GM23338 (cell line): ENCODE data around the gene ADCY1. TPM values are rescaled to one million over a fixed set of nuclear protein-coding genes. Genes with fewer than 3 reads are reported as not detected.

Source experiments
- ATAC-seq: fragments of 200-7000 bp; cut with Tn5 transposase; 3 replicates; pipeline ENCODE4 v1.9.1; 2020
- DNase-seq: peaks from one replicate; pipeline ENCODE4 v3.0.0-alpha.2; 2015; ENCODE audit warnings: low spot score
- H2AFZ ChIP-seq: fragments of 200-600 bp; sonication (generic); 2 replicates; pipeline ENCODE4 v1.8.0; 2016; ENCODE audit warnings: antibody characterized with exemption, mild to moderate bottlenecking, moderate library complexity
- H3F3A ChIP-seq: fragments of 200-600 bp; sonication (generic); replicated peaks from 2 replicates; pipeline ENCODE4 v1.8.0; 2017; ENCODE audit warnings: antibody characterized with exemption, mixed run types, low read depth
- H3K27ac ChIP-seq: fragments of 200-600 bp; sonication (generic); 2 replicates; pipeline ENCODE4 v1.6.1; 2016; ENCODE audit warnings: low read depth
- H3K27me3 ChIP-seq: fragments of 200-600 bp; sonication (generic); 2 replicates; pipeline ENCODE4 v1.8.0; 2016; ENCODE audit warnings: mild to moderate bottlenecking, mixed run types, moderate library complexity; ENCODE audit not compliant: insufficient read depth
- H3K36me3 ChIP-seq: fragments of 200-600 bp; sonication (generic); 2 replicates; pipeline ENCODE4 v1.8.0; 2016; ENCODE audit warnings: mild to moderate bottlenecking; ENCODE audit not compliant: insufficient read depth
- H3K4me1 ChIP-seq: fragments of 200-600 bp; sonication (generic); 2 replicates; pipeline ENCODE4 v1.8.0; 2016; ENCODE audit warnings: mild to moderate bottlenecking, moderate library complexity; ENCODE audit not compliant: insufficient read depth
- H3K4me2 ChIP-seq: fragments of 200-600 bp; sonication (generic); 2 replicates; pipeline ENCODE4 v1.7.1; 2017; ENCODE audit warnings: mixed run types
- H3K4me3 ChIP-seq: fragments of 200-600 bp; sonication (generic); 2 replicates; pipeline ENCODE4 v1.6.1; 2016; ENCODE audit warnings: mixed run types
- H3K79me2 ChIP-seq: fragments of 200-600 bp; sonication (generic); replicated peaks from 2 replicates; pipeline ENCODE4 v1.8.0; 2017; ENCODE audit warnings: mild to moderate bottlenecking; ENCODE audit not compliant: insufficient read depth
- H3K9me2 ChIP-seq: fragments of 200-600 bp; sonication (generic); 2 replicates; pipeline ENCODE4 v1.8.0; 2017; ENCODE audit not compliant: insufficient read depth
- H4K20me1 ChIP-seq: fragments of 200-600 bp; sonication (generic); replicated peaks from 2 replicates; pipeline ENCODE4 v1.8.0; 2017; ENCODE audit warnings: mild to moderate bottlenecking; ENCODE audit not compliant: insufficient read depth
- H3K27ac Mint-ChIP-seq: 2 replicates; pipeline ENCODE4 v1.8.0; 2020; ENCODE audit warnings: inconsistent platforms, mild to moderate bottlenecking, moderate library complexity, mixed read lengths
- H3K27me3 Mint-ChIP-seq: 3 replicates; pipeline ENCODE4 v1.8.0; 2022; ENCODE audit warnings: low read depth, mild to moderate bottlenecking, moderate library complexity, mixed read lengths, inconsistent platforms; ENCODE audit not compliant: insufficient read depth, poor library complexity
- H3K36me3 Mint-ChIP-seq: 3 replicates; pipeline ENCODE4 v1.8.0; 2021; ENCODE audit warnings: low read depth, mild to moderate bottlenecking, inconsistent platforms, moderate library complexity, mixed read lengths
- H3K4me1 Mint-ChIP-seq: 3 replicates; pipeline ENCODE4 v1.8.0; 2020; ENCODE audit warnings: mild to moderate bottlenecking, inconsistent platforms, mixed read lengths
- H3K4me3 Mint-ChIP-seq: 3 replicates; pipeline ENCODE4 v1.8.0; 2021; ENCODE audit warnings: moderate library complexity, mild to moderate bottlenecking, inconsistent platforms, mixed read lengths
- H3K9me3 Mint-ChIP-seq: 3 replicates; pipeline ENCODE4 v1.8.0; 2020; ENCODE audit warnings: moderate library complexity, mild to moderate bottlenecking, inconsistent platforms, mixed read lengths
- NANOG ChIP-seq: IDR thresholded peaks from 2 replicates; pipeline ENCODE4 v1.6.1; 2016; ENCODE audit warnings: antibody characterized with exemption, borderline replicate concordance
- POLR2AphosphoS5 ChIP-seq: IDR thresholded peaks from 2 replicates; pipeline ENCODE4 v1.6.1; 2016; ENCODE audit warnings: antibody characterized with exemption, low read depth
- STAT1 ChIP-seq: IDR thresholded peaks from one replicate; pipeline ENCODE4 v1.6.1; 2016; ENCODE audit warnings: antibody characterized with exemption; ENCODE audit not compliant: unreplicated experiment
- ZNF114 ChIP-seq: fragments of 250-450 bp; sonication (Bioruptor Pico); IDR thresholded peaks from 2 replicates; pipeline ENCODE4 v1.5.0; 2020; ENCODE audit warnings: mild to moderate bottlenecking, moderate library complexity
- ZNF331 ChIP-seq: fragments of 250-450 bp; sonication (Bioruptor Pico); IDR thresholded peaks from 2 replicates; pipeline ENCODE4 v1.5.0; 2020; ENCODE audit warnings: low read depth, mild to moderate bottlenecking, moderate library complexity
- polyA plus RNA-seq: library from polyadenylated mRNA; unstranded; fragments of >200 nt; fragmentation: Nextera tagmentation; extraction: Ambion mirVana; gene quantifications from 2 replicates; pipeline ENCODE4 v1.2.1, GENCODE V29; 2016
- total RNA-seq: library from RNA; depleted of rRNA; stranded (reverse); fragments of >200 nt; shearing (Covaris generic); gene quantifications from 2 replicates; pipeline ENCODE4 v1.2.3, GENCODE V29; 2014
- TF ChIP-seq, protein P1 (sequence below): fragments of 250-450 bp; sonication (Bioruptor Pico); IDR thresholded peaks from 2 replicates; pipeline ENCODE4 v1.5.0; 2020; ENCODE audit warnings: mild to moderate bottlenecking, moderate library complexity
- TF ChIP-seq, protein P2 (sequence below): IDR thresholded peaks from 2 replicates; pipeline ENCODE4 v1.6.1; 2016; ENCODE audit warnings: antibody characterized with exemption

ADCY1 gene
- total and polyA plus RNA-seq, 2 experiments from 2014 or later = 2.3 to 18.7 TPM

DNA sequence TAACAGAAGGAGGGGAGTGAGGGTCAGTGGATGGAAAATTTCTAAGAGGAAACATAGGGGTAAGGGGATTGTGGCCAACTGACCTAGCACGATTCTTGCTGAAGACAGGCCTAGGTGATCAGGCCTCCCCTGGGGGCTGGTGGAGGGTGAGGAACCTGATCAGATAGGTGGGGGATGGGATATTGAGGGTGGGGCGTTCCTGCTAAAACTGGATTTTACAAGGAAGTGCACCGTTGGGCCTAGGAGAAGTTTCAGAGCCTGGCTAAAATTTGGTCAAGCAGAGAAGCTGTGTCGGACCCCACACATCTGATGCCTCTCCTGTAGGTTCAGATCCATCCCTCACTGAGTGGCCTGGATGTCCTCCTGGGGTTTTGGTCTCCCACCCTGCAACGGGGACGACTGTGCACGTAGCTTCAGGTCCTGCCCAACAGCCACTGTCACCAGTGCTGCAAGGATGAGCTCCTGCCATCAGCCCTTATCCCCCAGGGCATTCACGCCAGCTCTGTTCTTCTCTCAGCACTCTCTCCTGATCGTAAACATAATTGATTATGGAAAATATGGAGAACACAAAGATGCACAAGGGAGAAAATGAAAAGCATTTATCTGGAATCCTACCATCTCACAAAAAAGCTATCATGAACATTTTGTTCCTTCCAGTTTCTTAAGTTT lies 89.9 kb downstream of the ADCY1 start (continued):
- TF ChIP-seq, protein P1, sequence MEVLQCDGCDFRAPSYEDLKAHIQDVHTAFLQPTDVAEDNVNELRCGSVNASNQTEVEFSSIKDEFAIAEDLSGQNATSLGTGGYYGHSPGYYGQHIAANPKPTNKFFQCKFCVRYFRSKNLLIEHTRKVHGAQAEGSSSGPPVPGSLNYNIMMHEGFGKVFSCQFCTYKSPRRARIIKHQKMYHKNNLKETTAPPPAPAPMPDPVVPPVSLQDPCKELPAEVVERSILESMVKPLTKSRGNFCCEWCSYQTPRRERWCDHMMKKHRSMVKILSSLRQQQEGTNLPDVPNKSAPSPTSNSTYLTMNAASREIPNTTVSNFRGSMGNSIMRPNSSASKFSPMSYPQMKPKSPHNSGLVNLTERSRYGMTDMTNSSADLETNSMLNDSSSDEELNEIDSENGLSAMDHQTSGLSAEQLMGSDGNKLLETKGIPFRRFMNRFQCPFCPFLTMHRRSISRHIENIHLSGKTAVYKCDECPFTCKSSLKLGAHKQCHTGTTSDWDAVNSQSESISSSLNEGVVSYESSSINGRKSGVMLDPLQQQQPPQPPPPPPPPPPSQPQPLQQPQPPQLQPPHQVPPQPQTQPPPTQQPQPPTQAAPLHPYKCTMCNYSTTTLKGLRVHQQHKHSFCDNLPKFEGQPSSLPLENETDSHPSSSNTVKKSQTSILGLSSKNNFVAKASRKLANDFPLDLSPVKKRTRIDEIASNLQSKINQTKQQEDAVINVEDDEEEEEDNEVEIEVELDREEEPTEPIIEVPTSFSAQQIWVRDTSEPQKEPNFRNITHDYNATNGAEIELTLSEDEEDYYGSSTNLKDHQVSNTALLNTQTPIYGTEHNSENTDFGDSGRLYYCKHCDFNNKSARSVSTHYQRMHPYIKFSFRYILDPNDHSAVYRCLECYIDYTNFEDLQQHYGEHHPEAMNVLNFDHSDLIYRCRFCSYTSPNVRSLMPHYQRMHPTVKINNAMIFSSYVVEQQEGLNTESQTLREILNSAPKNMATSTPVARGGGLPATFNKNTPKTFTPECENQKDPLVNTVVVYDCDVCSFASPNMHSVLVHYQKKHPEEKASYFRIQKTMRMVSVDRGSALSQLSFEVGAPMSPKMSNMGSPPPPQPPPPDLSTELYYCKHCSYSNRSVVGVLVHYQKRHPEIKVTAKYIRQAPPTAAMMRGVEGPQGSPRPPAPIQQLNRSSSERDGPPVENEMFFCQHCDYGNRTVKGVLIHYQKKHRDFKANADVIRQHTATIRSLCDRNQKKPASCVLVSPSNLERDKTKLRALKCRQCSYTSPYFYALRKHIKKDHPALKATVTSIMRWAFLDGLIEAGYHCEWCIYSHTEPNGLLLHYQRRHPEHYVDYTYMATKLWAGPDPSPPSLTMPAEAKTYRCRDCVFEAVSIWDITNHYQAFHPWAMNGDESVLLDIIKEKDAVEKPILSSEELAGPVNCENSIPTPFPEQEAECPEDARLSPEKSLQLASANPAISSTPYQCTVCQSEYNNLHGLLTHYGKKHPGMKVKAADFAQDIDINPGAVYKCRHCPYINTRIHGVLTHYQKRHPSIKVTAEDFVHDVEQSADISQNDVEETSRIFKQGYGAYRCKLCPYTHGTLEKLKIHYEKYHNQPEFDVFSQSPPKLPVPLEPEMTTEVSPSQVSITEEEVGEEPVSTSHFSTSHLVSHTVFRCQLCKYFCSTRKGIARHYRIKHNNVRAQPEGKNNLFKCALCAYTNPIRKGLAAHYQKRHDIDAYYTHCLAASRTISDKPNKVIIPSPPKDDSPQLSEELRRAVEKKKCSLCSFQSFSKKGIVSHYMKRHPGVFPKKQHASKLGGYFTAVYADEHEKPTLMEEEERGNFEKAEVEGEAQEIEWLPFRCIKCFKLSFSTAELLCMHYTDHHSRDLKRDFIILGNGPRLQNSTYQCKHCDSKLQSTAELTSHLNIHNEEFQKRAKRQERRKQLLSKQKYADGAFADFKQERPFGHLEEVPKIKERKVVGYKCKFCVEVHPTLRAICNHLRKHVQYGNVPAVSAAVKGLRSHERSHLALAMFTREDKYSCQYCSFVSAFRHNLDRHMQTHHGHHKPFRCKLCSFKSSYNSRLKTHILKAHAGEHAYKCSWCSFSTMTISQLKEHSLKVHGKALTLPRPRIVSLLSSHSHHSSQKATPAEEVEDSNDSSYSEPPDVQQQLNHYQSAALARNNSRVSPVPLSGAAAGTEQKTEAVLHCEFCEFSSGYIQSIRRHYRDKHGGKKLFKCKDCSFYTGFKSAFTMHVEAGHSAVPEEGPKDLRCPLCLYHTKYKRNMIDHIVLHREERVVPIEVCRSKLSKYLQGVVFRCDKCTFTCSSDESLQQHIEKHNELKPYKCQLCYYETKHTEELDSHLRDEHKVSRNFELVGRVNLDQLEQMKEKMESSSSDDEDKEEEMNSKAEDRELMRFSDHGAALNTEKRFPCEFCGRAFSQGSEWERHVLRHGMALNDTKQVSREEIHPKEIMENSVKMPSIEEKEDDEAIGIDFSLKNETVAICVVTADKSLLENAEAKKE = no peak
- TF ChIP-seq POLR2AphosphoS5 (no peak), STAT1 (no peak), ZNF114 (CRISPR knock-in tag) (no peak), NANOG (no peak), ZNF331 (CRISPR knock-in tag) (no peak)
- TF ChIP-seq, protein P2, sequence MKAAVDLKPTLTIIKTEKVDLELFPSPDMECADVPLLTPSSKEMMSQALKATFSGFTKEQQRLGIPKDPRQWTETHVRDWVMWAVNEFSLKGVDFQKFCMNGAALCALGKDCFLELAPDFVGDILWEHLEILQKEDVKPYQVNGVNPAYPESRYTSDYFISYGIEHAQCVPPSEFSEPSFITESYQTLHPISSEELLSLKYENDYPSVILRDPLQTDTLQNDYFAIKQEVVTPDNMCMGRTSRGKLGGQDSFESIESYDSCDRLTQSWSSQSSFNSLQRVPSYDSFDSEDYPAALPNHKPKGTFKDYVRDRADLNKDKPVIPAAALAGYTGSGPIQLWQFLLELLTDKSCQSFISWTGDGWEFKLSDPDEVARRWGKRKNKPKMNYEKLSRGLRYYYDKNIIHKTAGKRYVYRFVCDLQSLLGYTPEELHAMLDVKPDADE = no peak

DNA sequence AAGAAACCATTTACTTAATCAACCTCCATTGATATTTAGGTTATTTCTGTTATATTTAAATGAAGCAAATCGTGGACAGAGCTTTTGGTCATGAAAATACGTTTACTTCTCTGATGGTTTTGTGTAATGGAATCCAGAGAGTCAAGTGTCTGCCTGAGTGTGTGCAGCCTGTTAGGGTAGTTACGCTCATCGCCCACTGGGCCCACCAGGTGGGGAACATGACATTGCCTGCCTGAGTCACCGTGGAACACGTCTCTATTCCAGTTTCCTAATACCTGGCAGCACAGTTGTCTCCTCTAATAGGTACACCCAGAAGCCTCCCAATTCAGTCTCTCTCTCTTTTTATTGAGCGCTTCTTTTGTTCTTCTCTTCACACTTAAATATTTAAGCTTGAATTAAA lies 91.0 kb downstream of the ADCY1 start:
- H3K4me2 ChIP-seq = no peak overlapping the region
- H3K9me3 Mint-ChIP-seq = no peaks in the 10 kb centered on the region
- H3F3A ChIP-seq = no peaks in the 10 kb centered on the region
- H3K27ac Mint-ChIP-seq = no peak overlapping the region
- no peak overlapping the region for H3K4me3 Mint-ChIP-seq
- no peak for DNase-seq
- H3K9me2 ChIP-seq = no peaks in the 10 kb centered on the region
- no peaks in the 10 kb centered on the region for H3K4me1 Mint-ChIP-seq
- no peak overlapping the region for H3K4me3 ChIP-seq
- no peak overlapping the region for H3K27ac ChIP-seq
- no peak overlapping the region for H2AFZ ChIP-seq
- no peaks in the 10 kb centered on the region for H4K20me1 ChIP-seq
- TF ChIP-seq NANOG = no peak
- H3K36me3 ChIP-seq = no peaks in the 10 kb centered on the region
- no peak for ATAC-seq
- H3K79me2 ChIP-seq = no peaks in the 10 kb centered on the region
- no peaks in the 10 kb centered on the region for H3K4me1 ChIP-seq
- peaks cover 7% of the 10 kb centered on the region for H3K27me3 Mint-ChIP-seq
- no peaks in the 10 kb centered on the region for H3K27me3 ChIP-seq
- H3K36me3 Mint-ChIP-seq = no peaks in the 10 kb centered on the region; the same call in 2 of the 3 replicates
